Endothelial cell (in vitro differentiated cells): ENCODE data around the gene MSH6. TPM values are rescaled to one million over a fixed set of nuclear protein-coding genes. Genes with fewer than 3 reads are reported as not detected.

Source experiments
- DNase-seq: peaks from one replicate; pipeline ENCODE4 v3.0.0; 2021; ENCODE audit warnings: low spot score
- H3K27ac Mint-ChIP-seq: one replicate; pipeline ENCODE4 v1.8.0; 2021; ENCODE audit warnings: mixed read lengths, inconsistent platforms; ENCODE audit not compliant: unreplicated experiment
- H3K27me3 Mint-ChIP-seq: one replicate; pipeline ENCODE4 v1.8.0; 2021; ENCODE audit warnings: mild to moderate bottlenecking, moderate library complexity, mixed read lengths, inconsistent platforms; ENCODE audit not compliant: unreplicated experiment
- H3K36me3 Mint-ChIP-seq: one replicate; pipeline ENCODE4 v1.8.0; 2021; ENCODE audit warnings: mild to moderate bottlenecking, low read depth, mixed read lengths, inconsistent platforms; ENCODE audit not compliant: unreplicated experiment
- H3K4me1 Mint-ChIP-seq: one replicate; pipeline ENCODE4 v1.8.0; 2021; ENCODE audit warnings: mild to moderate bottlenecking, mixed read lengths, inconsistent platforms; ENCODE audit not compliant: unreplicated experiment
- H3K4me3 Mint-ChIP-seq: one replicate; pipeline ENCODE4 v1.8.0; 2021; ENCODE audit warnings: mild to moderate bottlenecking, mixed read lengths, inconsistent platforms; ENCODE audit not compliant: unreplicated experiment
- H3K9me3 Mint-ChIP-seq: one replicate; pipeline ENCODE4 v1.8.0; 2021; ENCODE audit warnings: mixed read lengths, inconsistent platforms; ENCODE audit not compliant: unreplicated experiment
- CTCF ChIP-seq: fragments of 200-600 bp; sonication (generic); IDR thresholded peaks from one replicate; pipeline ENCODE4 v1.5.0; 2021; ENCODE audit warnings: antibody characterized with exemption; ENCODE audit not compliant: unreplicated experiment
- total RNA-seq: library from RNA; stranded (reverse); fragmentation: NEBNext Ultra II Directional; extraction: Animal tissue kit (Norgen Biotek cat#: 25700); gene quantifications from one replicate; pipeline ENCODE4 v1.2.1, GENCODE V29; 2021; ENCODE audit not compliant: unreplicated experiment

The MSH6 gene
- total RNA-seq, 1 donor from 2014 or later = 82.0 TPM

GRCh38 chr2:47782381-47782670, 619 bp upstream of the MSH6 start:
- H3K9me3 Mint-ChIP-seq = no peaks in the 10 kb centered on the region
- H3K27ac Mint-ChIP-seq = peak overlapping the region; percentile 36
- no peaks in the 10 kb centered on the region for H3K36me3 Mint-ChIP-seq
- H3K4me3 Mint-ChIP-seq = peak overlapping the region; percentile 85
- no peak for TF ChIP-seq CTCF
- H3K27me3 Mint-ChIP-seq = peaks cover 3% of the 10 kb centered on the region
- no peak for DNase-seq
- H3K4me1 Mint-ChIP-seq = peaks cover 16% of the 10 kb centered on the region

- peaks cover 9% of the 10 kb centered on the region for H3K4me1 Mint-ChIP-seq
- peak overlapping the region; percentile 92 for H3K4me3 Mint-ChIP-seq
- DNase-seq = peak; percentile 70
- TF ChIP-seq CTCF = no peak
- no peaks in the 10 kb centered on the region for H3K36me3 Mint-ChIP-seq
- H3K27ac Mint-ChIP-seq = no peak overlapping the region
- no peaks in the 10 kb centered on the region for H3K9me3 Mint-ChIP-seq
- no peaks in the 10 kb centered on the region for H3K27me3 Mint-ChIP-seq
Measured at GRCh38 chr2:47783486-47784351, 774 bp downstream of the MSH6 start.

GRCh38 chr2:47784352-47784851, 1.5 kb downstream of the MSH6 start:
- Mint-ChIP-seq H3K36me3 (no peaks in the 10 kb centered on the region), H3K27me3 (no peaks in the 10 kb centered on the region), H3K4me3 (peak overlapping the region; percentile 92), H3K4me1 (peaks cover 9% of the 10 kb centered on the region), H3K9me3 (no peaks in the 10 kb centered on the region), H3K27ac (no peak overlapping the region)
- no peak for TF ChIP-seq CTCF
- DNase-seq = peak; percentile 26

GRCh38 chr2:47785986-47786385, 3.0 kb downstream of the MSH6 start:
- Mint-ChIP-seq H3K27ac (no peak overlapping the region), H3K36me3 (peaks cover 4% of the 10 kb centered on the region), H3K4me3 (peak overlapping the region; percentile 0), H3K27me3 (no peaks in the 10 kb centered on the region), H3K4me1 (peaks cover 13% of the 10 kb centered on the region), H3K9me3 (no peaks in the 10 kb centered on the region)
- no peak for DNase-seq
- TF ChIP-seq CTCF = no peak

GRCh38 chr2:47796090-47796697, 13.2 kb downstream of the MSH6 start:
- DNase-seq = no peak
- no peak overlapping the region for H3K27ac Mint-ChIP-seq
- peaks cover 1% of the 10 kb centered on the region for H3K27me3 Mint-ChIP-seq
- no peak for TF ChIP-seq CTCF
- no peaks in the 10 kb centered on the region for H3K9me3 Mint-ChIP-seq
- peaks cover 21% of the 10 kb centered on the region for H3K4me1 Mint-ChIP-seq
- H3K4me3 Mint-ChIP-seq = peak overlapping the region; percentile 69
- H3K36me3 Mint-ChIP-seq = peaks cover 60% of the 10 kb centered on the region
